Mesangial cell (primary cell): ENCODE data around the gene MYBPHL. TPM values are rescaled to one million over a fixed set of nuclear protein-coding genes. Genes with fewer than 3 reads are reported as not detected.

Experiments
- total RNA-seq: library from RNA; depleted of rRNA; stranded (reverse); fragments of >200 nt; gene quantifications from 2 replicates; pipeline ENCODE4 v1.2.3, GENCODE V29; 2015

MYBPHL gene, protein sequence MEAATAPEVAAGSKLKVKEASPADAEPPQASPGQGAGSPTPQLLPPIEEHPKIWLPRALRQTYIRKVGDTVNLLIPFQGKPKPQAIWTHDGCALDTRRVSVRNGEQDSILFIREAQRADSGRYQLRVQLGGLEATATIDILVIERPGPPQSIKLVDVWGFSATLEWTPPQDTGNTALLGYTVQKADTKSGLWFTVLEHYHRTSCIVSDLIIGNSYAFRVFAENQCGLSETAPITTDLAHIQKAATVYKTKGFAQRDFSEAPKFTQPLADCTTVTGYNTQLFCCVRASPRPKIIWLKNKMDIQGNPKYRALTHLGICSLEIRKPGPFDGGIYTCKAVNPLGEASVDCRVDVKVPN
- not detected in 2 replicates for total RNA-seq

DNA sequence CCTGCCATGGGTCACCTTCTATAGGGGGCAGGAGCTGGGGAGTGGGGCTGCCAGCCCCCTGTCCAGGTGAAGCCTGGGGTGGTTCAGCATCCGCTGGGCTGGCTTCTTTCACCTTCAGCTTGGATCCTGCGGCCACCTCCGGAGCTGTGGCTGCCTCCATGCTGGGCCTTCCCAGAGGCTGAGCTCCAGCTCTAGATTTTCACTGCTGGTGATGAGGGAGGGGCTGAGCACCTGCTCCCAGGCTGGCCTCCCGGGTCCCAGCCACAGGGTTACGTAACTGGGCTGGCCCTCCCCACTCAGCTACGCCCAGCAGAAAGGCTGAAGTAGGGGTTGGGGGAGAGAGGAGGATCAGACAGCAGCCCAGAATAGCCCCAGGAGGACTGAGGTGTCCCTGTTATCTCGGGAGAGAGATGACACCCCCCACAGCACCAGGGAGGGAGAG, at the start of gene MYBPHL:
MYBPHL (minus strand) TSS at position 180 of the 442 bp plus-strand sequence; CDS start at position 160, 20 bp downstream.

DNA sequence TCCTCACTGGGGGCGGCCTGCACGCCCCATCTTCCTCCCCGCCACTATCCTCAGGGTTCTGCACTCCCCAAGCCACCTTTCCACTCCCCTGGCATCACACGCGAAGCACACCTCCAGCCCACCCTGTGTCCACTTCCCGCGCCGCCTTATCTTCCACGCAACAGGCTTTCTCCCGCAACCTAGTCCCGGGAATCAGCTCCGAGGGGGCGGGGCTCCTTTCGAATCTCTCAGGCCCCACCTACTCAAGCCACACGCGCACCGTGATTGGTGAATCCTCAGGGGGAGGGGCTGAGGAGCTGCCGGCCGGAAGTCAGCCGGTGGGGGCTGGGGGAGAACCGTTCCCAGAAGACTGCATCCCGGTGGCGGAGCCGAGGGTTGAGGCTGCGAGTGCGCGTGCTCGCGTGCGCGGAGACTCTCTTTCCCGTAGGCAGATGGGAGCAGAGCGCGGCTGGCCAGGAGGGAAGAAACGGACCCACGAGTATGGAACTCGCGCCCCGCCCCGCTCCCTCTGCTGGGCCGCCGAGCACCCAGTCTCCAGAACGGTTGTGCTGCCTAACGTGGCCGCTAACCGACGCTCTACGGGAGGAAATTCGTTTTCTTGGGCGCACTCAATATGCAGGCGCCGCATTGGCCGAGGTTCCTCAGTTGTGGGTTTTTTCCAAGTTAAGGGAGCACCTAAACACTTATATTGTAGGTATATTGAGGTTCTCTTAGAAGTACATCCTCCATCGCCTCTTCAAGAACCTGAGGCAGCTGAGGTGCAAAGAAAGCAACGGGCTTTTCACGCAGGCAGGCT, 23.7 kb downstream of the MYBPHL start, which contains the start of gene PSRC1:
PSRC1 (minus strand) TSS at position 194 of the 796 bp plus-strand sequence.

DNA sequence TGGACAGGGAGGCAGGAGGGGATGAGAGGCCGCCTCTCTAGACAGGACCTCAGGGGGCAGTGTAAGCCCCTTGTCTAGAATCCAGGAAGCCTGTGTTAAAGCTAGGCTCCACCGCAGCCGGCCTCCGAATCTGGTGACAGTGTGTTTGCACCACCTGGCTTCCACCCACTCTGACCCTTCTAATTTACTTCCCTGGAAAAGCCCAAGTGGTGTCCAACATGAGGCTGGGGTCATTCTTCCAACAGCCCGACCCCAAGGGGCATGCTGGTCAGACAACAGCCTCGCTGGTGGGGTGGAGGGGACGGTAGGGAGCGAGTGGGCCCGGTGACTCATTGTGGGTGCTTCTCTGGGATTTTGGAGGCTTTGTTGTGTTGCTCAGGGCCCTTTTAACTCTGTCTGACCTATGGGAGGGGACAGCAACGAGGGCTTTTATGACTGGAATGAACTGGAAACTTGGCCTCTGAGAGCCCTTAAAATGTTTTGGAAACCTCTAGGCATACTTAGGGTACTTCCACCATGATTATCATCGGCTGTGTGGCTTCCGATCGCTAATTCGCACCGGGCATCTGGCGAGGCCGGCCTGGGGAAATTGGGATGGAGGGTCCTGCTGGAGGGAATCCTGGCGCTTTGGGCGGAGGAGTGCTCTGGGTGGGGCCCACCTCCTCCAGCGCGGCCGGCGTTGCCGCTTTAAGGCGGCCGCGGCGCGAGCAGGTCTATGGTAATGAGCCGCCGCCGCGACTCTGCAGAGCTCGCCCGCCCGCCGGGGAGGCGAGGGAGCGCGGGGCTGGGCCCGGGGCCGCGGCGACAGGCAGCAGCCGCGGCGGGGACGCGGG, 57.8 kb downstream of the MYBPHL start, which contains the start of gene CELSR2:
CELSR2 (plus strand) TSS at position 743 of the 833 bp plus-strand sequence. CDS start 541 bp downstream, outside the sequence.

Other genes with a start within 250 kb of the MYBPHL start
- gene TAF13, start 231.0 kb downstream of the MYBPHL start, total RNA-seq = 9.4 and 20.0 TPM in 2 replicates
- 12.5 and 15.8 TPM in 2 replicates for gene TMEM167B, start 216.2 kb downstream of the MYBPHL start, total RNA-seq
- 0.33 and 4.1 TPM in 2 replicates for gene ELAPOR1, start 192.9 kb downstream of the MYBPHL start, total RNA-seq
- 178 and 180 TPM in 2 replicates for gene SARS1, start 93.1 kb downstream of the MYBPHL start, total RNA-seq
- 12.9 and 51.5 TPM in 2 replicates for gene CELSR2, start 57.5 kb downstream of the MYBPHL start, total RNA-seq
- gene PSRC1, start 23.9 kb downstream of the MYBPHL start, total RNA-seq = 6.5 and 50.8 TPM in 2 replicates
- 37.2 and 69.5 TPM in 2 replicates for gene SORT1, start 90.9 kb upstream of the MYBPHL start, total RNA-seq
- gene PSMA5, start 119.4 kb upstream of the MYBPHL start, total RNA-seq = 27.8 and 35.8 TPM in 2 replicates
- gene SYPL2, start 159.5 kb upstream of the MYBPHL start, total RNA-seq = 0.13 TPM in 1 of 2 replicates, not detected in the other
- 4.4 and 4.9 TPM in 2 replicates for gene ATXN7L2, start 176.9 kb upstream of the MYBPHL start, total RNA-seq
- gene CYB561D1, start 187.1 kb upstream of the MYBPHL start, total RNA-seq = 7.2 and 8.6 TPM in 2 replicates
- 0.65 and 2.4 TPM in 2 replicates for gene AMIGO1, start 202.7 kb upstream of the MYBPHL start, total RNA-seq
- not detected in 2 replicates for gene GPR61, start 232.9 kb upstream of the MYBPHL start, total RNA-seq
- 5.2 and 8.0 TPM in 2 replicates for gene GNAI3, start 241.6 kb upstream of the MYBPHL start, total RNA-seq